Neural crest cell (in vitro differentiated cells): ENCODE results near the gene CTPS2. TPM values are rescaled to one million over a fixed set of nuclear protein-coding genes. Genes with fewer than 3 reads are reported as not detected.

ENCODE experiments used
- DNase-seq: peaks from one replicate; pipeline ENCODE4 v3.0.0; 2021; ENCODE audit warnings: low read depth, mixed read lengths, low spot score
- H3K27ac Mint-ChIP-seq: one replicate; pipeline ENCODE4 v1.8.0; 2021; ENCODE audit warnings: mild to moderate bottlenecking, mixed read lengths; ENCODE audit not compliant: unreplicated experiment
- H3K27me3 Mint-ChIP-seq: 2 replicates; pipeline ENCODE4 v1.8.0; 2021; ENCODE audit warnings: low read depth, mild to moderate bottlenecking, mixed read lengths
- H3K36me3 Mint-ChIP-seq: 2 replicates; pipeline ENCODE4 v1.8.0; 2021; ENCODE audit warnings: low read depth, mild to moderate bottlenecking, mixed read lengths
- H3K4me1 Mint-ChIP-seq: 2 replicates; pipeline ENCODE4 v1.8.0; 2021; ENCODE audit warnings: mixed read lengths
- H3K4me3 Mint-ChIP-seq: one replicate; pipeline ENCODE4 v1.8.0; 2021; ENCODE audit warnings: mild to moderate bottlenecking, mixed read lengths
- H3K9me3 Mint-ChIP-seq: 2 replicates; pipeline ENCODE4 v1.8.0; 2021; ENCODE audit warnings: mixed read lengths
- CTCF ChIP-seq: fragments of 200-600 bp; sonication (generic); conservative IDR thresholded peaks from 2 replicates; pipeline ENCODE4 v1.5.0; 2021; ENCODE audit warnings: antibody characterized with exemption, mild to moderate bottlenecking
- total RNA-seq: library from RNA; stranded (reverse); gene quantifications from 2 replicates; pipeline ENCODE4 v1.2.1, GENCODE V29; 2021

CTPS2 gene
- total RNA-seq, 1 donor from 2014 or later = 67.5 TPM

DNA sequence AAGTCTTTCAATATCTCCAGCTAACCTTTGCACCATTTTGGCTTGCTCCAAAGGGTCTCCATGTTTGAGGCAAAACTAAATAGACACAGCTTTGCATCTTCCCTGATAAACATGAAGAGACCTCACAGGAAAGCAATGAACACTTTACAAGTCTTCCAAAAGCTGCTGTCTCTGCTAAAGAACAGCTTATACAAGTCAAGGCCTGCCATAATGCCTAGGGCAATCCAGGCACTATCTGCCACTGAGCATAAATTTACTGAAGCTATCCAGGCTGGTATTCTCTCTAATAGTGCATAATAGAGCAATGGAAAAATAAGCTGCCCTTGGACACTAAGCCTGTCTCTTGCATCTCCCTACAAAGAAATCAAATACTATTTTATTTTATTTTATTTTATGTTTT is 122.6 kb downstream of the CTPS2 start:
- Mint-ChIP-seq H3K27ac (no peak overlapping the region), H3K36me3 (peaks cover 78% of the 10 kb centered on the region), H3K4me1 (no peaks in the 10 kb centered on the region), H3K27me3 (no peaks in the 10 kb centered on the region), H3K4me3 (no peak overlapping the region), H3K9me3 (peaks cover 13% of the 10 kb centered on the region)
- no peak for DNase-seq
- no peak for TF ChIP-seq CTCF

DNA sequence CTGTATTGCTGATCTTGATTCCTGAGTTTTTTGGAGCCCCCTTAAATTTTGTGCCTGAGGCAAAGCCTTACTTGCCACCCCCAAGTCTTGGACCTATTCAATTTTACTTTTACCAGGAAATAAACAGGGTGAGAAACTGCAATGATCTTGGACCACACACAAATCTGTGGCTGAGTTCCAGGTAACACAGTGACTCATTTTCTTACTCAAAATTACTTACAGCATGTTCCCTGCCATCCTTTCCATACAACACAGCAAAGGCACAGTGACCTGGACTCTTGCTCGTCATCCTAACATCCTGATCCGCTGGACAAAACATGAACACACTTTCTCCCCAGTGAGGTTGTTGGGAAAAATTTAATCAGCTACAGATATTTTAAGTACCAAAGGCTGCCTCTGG is 123.3 kb downstream of the CTPS2 start:
- Mint-ChIP-seq H3K27ac (no peak overlapping the region), H3K4me3 (no peak overlapping the region), H3K4me1 (no peaks in the 10 kb centered on the region), H3K36me3 (peaks cover 78% of the 10 kb centered on the region), H3K9me3 (peaks cover 13% of the 10 kb centered on the region), H3K27me3 (no peaks in the 10 kb centered on the region)
- no peak for TF ChIP-seq CTCF
- DNase-seq = no peak

DNA sequence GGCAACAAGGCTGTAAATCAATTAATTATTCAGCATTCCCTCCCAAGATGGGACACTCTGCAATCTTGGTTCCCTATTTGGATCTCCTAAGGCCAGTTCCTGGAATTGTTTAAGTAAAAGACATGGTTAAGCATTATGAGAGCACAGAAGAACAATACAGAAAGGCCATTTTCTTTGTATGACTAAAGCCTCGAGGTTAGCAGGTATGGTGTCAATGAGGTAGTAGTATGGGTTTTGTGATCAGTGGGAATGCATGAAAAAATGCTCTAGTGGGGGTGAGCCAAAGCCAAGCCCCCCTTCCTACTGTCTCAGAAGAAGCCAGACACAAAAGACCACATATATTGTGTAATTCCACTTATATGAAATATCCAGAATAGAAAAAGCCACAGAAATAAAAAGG is 124.2 kb downstream of the CTPS2 start:
- H3K36me3 Mint-ChIP-seq = peaks cover 79% of the 10 kb centered on the region
- no peaks in the 10 kb centered on the region for H3K27me3 Mint-ChIP-seq
- no peak overlapping the region for H3K4me3 Mint-ChIP-seq
- H3K27ac Mint-ChIP-seq = no peak overlapping the region
- TF ChIP-seq CTCF = no peak
- no peaks in the 10 kb centered on the region for H3K4me1 Mint-ChIP-seq
- DNase-seq = no peak
- H3K9me3 Mint-ChIP-seq = peaks cover 18% of the 10 kb centered on the region

- Mint-ChIP-seq H3K4me1 (no peaks in the 10 kb centered on the region), H3K27ac (no peak overlapping the region), H3K36me3 (peaks cover 82% of the 10 kb centered on the region), H3K4me3 (no peak overlapping the region), H3K27me3 (no peaks in the 10 kb centered on the region), H3K9me3 (peaks cover 22% of the 10 kb centered on the region)
- no peak for DNase-seq
- no peak for TF ChIP-seq CTCF
Observed at GRCh38 chrX:16587836-16588235, 124.6 kb downstream of the CTPS2 start.

DNA sequence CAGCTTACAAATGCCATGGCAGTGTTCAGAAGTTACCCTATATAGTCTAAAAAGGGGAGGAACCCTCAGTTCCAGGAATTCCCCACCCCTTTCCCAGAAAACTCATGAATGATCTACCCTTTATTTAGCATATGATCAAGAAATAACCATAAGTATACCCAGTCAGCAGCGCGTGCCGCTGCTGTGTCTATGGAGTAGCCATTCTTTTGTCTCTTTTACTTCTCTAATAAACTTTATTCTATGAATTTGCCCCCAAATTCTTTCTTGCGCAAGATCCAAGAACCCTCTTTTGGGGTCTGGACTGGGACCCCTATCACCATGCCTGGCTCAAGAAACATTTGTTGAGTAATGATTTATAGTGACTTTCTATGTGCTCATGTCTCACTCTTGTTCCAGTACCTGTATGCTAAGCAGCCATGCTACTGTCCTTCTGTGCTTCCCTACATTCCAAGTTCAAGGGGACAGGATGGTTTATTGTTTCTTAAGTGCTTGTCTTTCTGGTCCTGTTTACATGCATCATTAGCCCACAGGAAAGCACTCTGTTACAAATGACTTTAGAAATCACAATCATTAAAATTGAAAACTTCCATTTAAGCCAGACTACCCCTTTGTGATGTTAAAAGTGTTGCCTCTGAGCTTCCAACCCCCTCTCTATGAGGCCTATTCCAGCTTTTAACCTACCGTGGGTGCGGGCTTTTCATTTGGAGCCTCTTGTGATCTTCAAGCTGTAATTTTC is 125.9 kb downstream of the CTPS2 start:
- no peak for TF ChIP-seq CTCF
- peaks cover 76% of the 10 kb centered on the region for H3K36me3 Mint-ChIP-seq
- no peak for DNase-seq
- no peaks in the 10 kb centered on the region for H3K4me1 Mint-ChIP-seq
- H3K4me3 Mint-ChIP-seq = no peak overlapping the region
- no peaks in the 10 kb centered on the region for H3K27me3 Mint-ChIP-seq
- H3K9me3 Mint-ChIP-seq = peaks cover 23% of the 10 kb centered on the region
- H3K27ac Mint-ChIP-seq = no peak overlapping the region
